Thoracic aorta (tissue), 2 donors: ENCODE data around the gene GAS2L2. TPM values are rescaled to one million over a fixed set of nuclear protein-coding genes. Genes with fewer than 3 reads are reported as not detected.

Experiments used
- ATAC-seq: fragments of 150-250 bp; one replicate; pipeline ENCODE4 v1.8.0; 2017; ENCODE audit warnings: low read depth; ENCODE audit not compliant: insufficient number of reproducible peaks, low FRiP score
- DNase-seq: peaks from one replicate; pipeline ENCODE4 v3.0.0-alpha.2; 2020; ENCODE audit warnings: low spot score
- H3K27ac ChIP-seq, 2 donors: fragments of 200-600 bp; sonication (generic); 1 replicate in 1 of 2; 2 replicates in 1 of 2; pipeline ENCODE4 v1.5.1; 2016; ENCODE audit warnings: mild to moderate bottlenecking in 2 of 2, moderate library complexity in 2 of 2
- H3K27me3 ChIP-seq: fragments of 200-600 bp; sonication (generic); replicated peaks from 2 replicates; pipeline ENCODE4 v1.6.0; 2016; ENCODE audit warnings: mild to moderate bottlenecking; ENCODE audit not compliant: insufficient read depth
- H3K36me3 ChIP-seq: fragments of 200-600 bp; sonication (generic); one replicate; pipeline ENCODE4 v1.5.1; 2016
- H3K4me1 ChIP-seq, 2 donors: fragments of 200-600 bp; sonication (generic); 1 replicate in 1 of 2; 2 replicates in 1 of 2; pipeline versions ENCODE4 v1.5.1 to v1.6.0; 2016; ENCODE audit warnings: low read depth in 2 of 2, mild to moderate bottlenecking in 1 of 2; ENCODE audit not compliant: control insufficient read depth in 1 of 2
- H3K4me3 ChIP-seq: fragments of 200-600 bp; sonication (generic); 2 replicates; pipeline ENCODE4 v1.5.1; 2016; ENCODE audit warnings: mild to moderate bottlenecking
- H3K9me3 ChIP-seq: fragments of 200-600 bp; sonication (generic); 2 replicates; pipeline ENCODE4 v1.5.1; 2016
- total RNA-seq, 2 donors: library from RNA; depleted of rRNA; stranded (reverse); fragments of >200 nt; gene quantifications; one replicate each; pipeline versions ENCODE4 v1.1.0 to v1.2.3, GENCODE V29; 2016
- TF ChIP-seq, protein P1 (sequence below): fragments of 200-600 bp; sonication (generic); IDR thresholded peaks from one replicate; pipeline ENCODE4 v1.5.1; 2019; ENCODE audit warnings: antibody characterized with exemption

GAS2L2 gene
- total RNA-seq, 2 donors from 2014 or later, result not detected

DNA sequence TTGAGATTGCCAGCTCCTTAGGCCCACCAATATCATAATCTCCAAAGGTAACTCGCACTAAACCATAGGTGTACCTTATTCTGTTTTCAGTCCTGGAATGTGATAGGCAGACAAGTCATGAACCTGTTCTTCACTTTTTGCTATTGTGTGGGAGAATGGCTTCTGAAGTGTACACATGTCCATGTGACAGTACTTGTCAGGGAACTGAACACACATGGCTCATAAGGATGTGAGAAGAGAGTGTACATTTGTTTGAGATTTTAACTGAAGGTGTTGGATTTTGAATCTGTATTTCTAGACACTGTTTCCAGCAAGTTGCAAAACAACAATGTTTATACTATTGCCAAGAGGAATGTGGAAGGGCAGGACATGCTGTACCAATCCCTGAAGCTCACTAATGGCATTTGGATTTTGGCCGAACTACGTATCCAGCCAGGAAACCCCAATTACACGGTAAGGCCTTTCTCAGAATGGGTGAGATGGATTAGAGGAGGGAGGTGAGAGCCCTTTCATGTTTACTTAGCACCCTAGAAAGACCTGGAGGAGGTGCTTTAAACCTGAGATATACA lies 36.1 kb downstream of the GAS2L2 start:
- Histone ChIP-seq H3K27me3 (no peaks in the 10 kb centered on the region), H3K27ac (peak overlapping the region; percentile 76 to 84), H3K9me3 (no peaks in the 10 kb centered on the region), H3K36me3 (no peaks in the 10 kb centered on the region), H3K4me1 (peaks cover 41 to 62% of the 10 kb centered on the region in 2 donors), H3K4me3 (no peak overlapping the region)
- TF ChIP-seq, protein P1, sequence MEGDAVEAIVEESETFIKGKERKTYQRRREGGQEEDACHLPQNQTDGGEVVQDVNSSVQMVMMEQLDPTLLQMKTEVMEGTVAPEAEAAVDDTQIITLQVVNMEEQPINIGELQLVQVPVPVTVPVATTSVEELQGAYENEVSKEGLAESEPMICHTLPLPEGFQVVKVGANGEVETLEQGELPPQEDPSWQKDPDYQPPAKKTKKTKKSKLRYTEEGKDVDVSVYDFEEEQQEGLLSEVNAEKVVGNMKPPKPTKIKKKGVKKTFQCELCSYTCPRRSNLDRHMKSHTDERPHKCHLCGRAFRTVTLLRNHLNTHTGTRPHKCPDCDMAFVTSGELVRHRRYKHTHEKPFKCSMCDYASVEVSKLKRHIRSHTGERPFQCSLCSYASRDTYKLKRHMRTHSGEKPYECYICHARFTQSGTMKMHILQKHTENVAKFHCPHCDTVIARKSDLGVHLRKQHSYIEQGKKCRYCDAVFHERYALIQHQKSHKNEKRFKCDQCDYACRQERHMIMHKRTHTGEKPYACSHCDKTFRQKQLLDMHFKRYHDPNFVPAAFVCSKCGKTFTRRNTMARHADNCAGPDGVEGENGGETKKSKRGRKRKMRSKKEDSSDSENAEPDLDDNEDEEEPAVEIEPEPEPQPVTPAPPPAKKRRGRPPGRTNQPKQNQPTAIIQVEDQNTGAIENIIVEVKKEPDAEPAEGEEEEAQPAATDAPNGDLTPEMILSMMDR, result no peak
- no peak for DNase-seq
- peak; percentile 68 for ATAC-seq

DNA sequence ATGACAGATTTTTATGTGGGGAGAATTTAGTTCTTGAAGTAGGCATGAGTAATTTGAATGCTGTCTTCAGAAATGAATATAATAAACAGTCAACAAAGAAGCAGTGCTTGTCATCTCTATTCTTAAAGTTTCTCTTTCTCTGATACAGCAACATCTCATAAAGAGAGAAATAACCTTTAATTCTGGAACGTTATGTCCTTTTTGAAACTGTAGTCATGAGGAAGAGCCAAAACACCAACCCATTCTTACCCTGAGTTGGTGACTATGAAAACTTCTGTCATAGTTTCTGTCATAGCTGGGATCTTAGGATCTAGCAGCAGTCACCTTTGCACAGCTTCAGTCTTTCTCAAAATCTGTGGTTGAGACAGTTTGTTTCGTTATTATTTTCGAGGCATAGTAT lies 36.9 kb downstream of the GAS2L2 start:
- H3K4me1 ChIP-seq, result peaks cover 42 to 67% of the 10 kb centered on the region in 2 donors
- no peaks in the 10 kb centered on the region for H3K27me3 ChIP-seq
- no peak overlapping the region for H3K4me3 ChIP-seq
- no peaks in the 10 kb centered on the region for H3K36me3 ChIP-seq
- DNase-seq, result no peak
- ATAC-seq, result no peak
- no peaks in the 10 kb centered on the region for H3K9me3 ChIP-seq
- TF ChIP-seq, protein P1, result no peak
- H3K27ac ChIP-seq, result peak overlapping the region; percentile 76 to 84

DNA sequence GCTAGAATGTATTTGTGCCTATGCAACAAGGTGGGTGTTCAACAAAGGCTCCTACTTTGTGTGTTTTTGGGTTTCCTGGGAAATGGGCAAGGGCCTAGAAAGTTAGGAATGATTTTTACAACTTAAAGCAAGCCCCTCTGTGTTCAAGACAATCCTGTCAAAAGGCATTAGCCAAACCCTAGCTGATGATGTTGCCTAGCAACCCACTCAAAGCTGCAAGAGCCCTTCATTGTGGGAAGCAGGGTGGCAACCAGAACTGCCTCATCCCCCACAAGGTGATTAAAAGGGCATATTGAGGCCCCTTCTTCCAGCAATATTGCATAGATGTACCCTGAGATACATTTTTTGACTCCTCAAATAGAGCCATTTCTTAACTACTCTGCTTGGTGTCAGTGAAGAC lies 37.6 kb downstream of the GAS2L2 start:
- DNase-seq (no peak), ATAC-seq (no peak)
- TF ChIP-seq, protein P1, result no peak
- Histone ChIP-seq H3K9me3 (no peaks in the 10 kb centered on the region), H3K4me3 (no peak overlapping the region), H3K4me1 (peaks cover 42 to 67% of the 10 kb centered on the region in 2 donors), H3K27me3 (no peaks in the 10 kb centered on the region), H3K36me3 (no peaks in the 10 kb centered on the region), H3K27ac (peak overlapping the region; percentile 21 to 84)

DNA sequence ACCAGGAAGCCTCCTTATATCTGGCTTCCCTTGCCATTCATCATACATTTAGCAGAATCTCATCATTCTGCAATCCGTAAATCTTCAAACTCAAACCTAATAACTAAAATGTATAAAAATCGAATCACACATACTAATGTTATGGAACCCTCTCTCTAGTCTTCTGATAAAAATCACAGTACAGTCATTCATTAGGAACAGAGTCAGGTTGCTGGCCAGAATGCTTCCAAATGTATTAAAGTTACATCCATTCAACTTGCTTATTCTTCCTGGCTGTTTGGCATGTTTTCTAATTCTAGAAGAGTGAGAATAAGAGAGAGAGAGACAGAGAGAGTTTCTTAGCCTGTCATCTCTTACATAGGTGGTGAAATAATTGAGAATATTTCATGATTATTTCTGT lies 38.1 kb downstream of the GAS2L2 start:
- peaks cover 42 to 67% of the 10 kb centered on the region in 2 donors for H3K4me1 ChIP-seq
- ATAC-seq, result no peak
- no peak overlapping the region for H3K4me3 ChIP-seq
- no peak for DNase-seq
- no peaks in the 10 kb centered on the region for H3K36me3 ChIP-seq
- H3K9me3 ChIP-seq, result no peaks in the 10 kb centered on the region
- H3K27ac ChIP-seq, result peak overlapping the region; percentile 84 to 88
- no peaks in the 10 kb centered on the region for H3K27me3 ChIP-seq
- TF ChIP-seq, protein P1, result no peak

DNA sequence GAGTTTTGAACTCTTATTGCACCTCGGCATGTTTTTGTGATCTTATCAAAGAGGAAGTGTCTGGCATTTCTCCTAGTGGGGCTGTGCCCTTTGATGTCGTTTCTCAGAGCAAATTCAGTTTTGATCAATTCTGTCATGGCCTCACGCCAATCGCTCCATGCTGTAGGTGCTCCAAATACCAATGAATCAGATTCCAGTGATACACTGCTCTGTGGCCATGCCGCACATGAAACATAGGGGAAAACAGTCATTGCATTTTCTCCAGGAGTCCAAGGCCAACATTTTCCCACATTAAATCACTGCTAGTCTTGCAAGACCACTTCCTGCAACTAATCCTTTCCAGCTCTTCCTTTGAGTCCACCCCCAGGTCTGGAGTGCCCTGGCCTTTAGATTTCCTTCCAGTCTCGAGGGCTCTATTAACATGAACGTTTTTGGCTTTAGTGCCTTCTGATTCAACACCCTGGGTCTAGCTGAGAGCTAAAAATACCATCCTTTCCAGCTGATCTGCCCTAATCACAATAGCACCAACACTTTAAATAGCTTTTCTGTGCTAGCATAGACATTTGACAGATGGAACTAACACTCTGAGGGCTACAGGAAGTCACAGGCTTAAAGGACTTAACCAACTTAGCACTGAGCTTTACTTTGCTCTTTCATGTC lies 39.8 kb downstream of the GAS2L2 start:
- DNase-seq, result peak; percentile 62
- H3K4me1 ChIP-seq, result peaks cover 39 to 63% of the 10 kb centered on the region in 2 donors

More for the DNA sequence above, 39.8 kb downstream of the GAS2L2 start:
- ATAC-seq, result peak; percentile 87
- peak overlapping the region; percentile 69 to 88 for H3K27ac ChIP-seq
- no peaks in the 10 kb centered on the region for H3K27me3 ChIP-seq
- peak overlapping the region; percentile 2 for H3K4me3 ChIP-seq
- TF ChIP-seq, protein P1, result no peak
- H3K9me3 ChIP-seq, result no peaks in the 10 kb centered on the region
- H3K36me3 ChIP-seq, result no peaks in the 10 kb centered on the region
